OCI-LY7 (cell line): Measurements from ENCODE around the gene MDC1. TPM values are rescaled to one million over a fixed set of nuclear protein-coding genes. Genes with fewer than 3 reads are reported as not detected.
A peak's percentile ranks its signal among the peaks of the same experiment; 100 is the strongest.

Experiments
- BruUV-seq: library from RNA; stranded (reverse); fragments of 400-500 nt; replicated peaks from 2 replicates; lab custom pipeline; 2021; lab: Mats Ljungman, UMichigan
- CTCF ChIA-PET: fragments of 300-600 bp; sonication (Branson Sonifier 250); formaldehyde crosslinking; loops from one replicate; lab custom pipeline; 2022; ENCODE audit warnings: antibody characterized with exemption; ENCODE audit not compliant: unreplicated experiment; lab: Charles Lee
- POLR2A ChIA-PET: fragments of 300-600 bp; sonication (Branson Sonifier 250); formaldehyde crosslinking; loops from one replicate; lab custom pipeline; 2022; ENCODE audit warnings: antibody characterized with exemption; lab: Charles Lee
- DNase-seq: peaks from one replicate; pipeline ENCODE4 v3.0.0-alpha.2; 2015; ENCODE audit warnings: low spot score
- H2AFZ ChIP-seq: fragments of 200-600 bp; sonication (generic), shearing (Covaris generic); 2 replicates; pipeline ENCODE4 v1.6.1; 2014; ENCODE audit warnings: mild to moderate bottlenecking, antibody characterized with exemption, low read length, moderate library complexity
- H3K27ac ChIP-seq: fragments of 200-600 bp; sonication (generic); 2 replicates; pipeline ENCODE4 v1.5.1; 2014; ENCODE audit warnings: mixed run types, low read depth, mild to moderate bottlenecking, moderate library complexity, low read length, inconsistent platforms; ENCODE audit not compliant: poor library complexity, severe bottlenecking
- H3K36me3 ChIP-seq: fragments of 200-600 bp; sonication (generic); 2 replicates; pipeline ENCODE4 v1.6.1; 2014; ENCODE audit warnings: mild to moderate bottlenecking, antibody characterized with exemption, low read length, moderate library complexity, mixed read lengths; ENCODE audit not compliant: insufficient read depth
- H3K4me1 ChIP-seq: fragments of 200-600 bp; sonication (generic); 2 replicates; pipeline ENCODE4 v1.5.1; 2014; ENCODE audit warnings: mild to moderate bottlenecking, low read length; ENCODE audit not compliant: insufficient read depth, poor library complexity, severe bottlenecking
- H3K4me2 ChIP-seq: fragments of 200-600 bp; sonication (generic); 2 replicates; pipeline ENCODE4 v1.6.1; 2014; ENCODE audit warnings: mild to moderate bottlenecking, low read length
- H3K4me3 ChIP-seq: fragments of 200-600 bp; sonication (generic); 2 replicates; pipeline ENCODE4 v1.5.1; 2014; ENCODE audit warnings: mild to moderate bottlenecking, low read depth, low read length; ENCODE audit not compliant: poor library complexity, severe bottlenecking
- H3K79me2 ChIP-seq: fragments of 200-600 bp; sonication (generic); 2 replicates; pipeline ENCODE4 v1.6.1; 2016; ENCODE audit warnings: low read depth, mild to moderate bottlenecking, low read length, moderate library complexity, mixed read lengths; ENCODE audit not compliant: insufficient read depth
- H3K9me2 ChIP-seq: fragments of 200-600 bp; sonication (generic); 2 replicates; pipeline ENCODE4 v1.6.1; 2016; ENCODE audit warnings: mild to moderate bottlenecking, low read length, mixed read lengths; ENCODE audit not compliant: insufficient read depth
- H3K9me3 ChIP-seq: fragments of 200-600 bp; sonication (generic); 2 replicates; pipeline ENCODE4 v1.6.1; 2014; ENCODE audit warnings: mild to moderate bottlenecking, mixed run types, low read length, mixed read lengths
- H4K20me1 ChIP-seq: fragments of 200-600 bp; sonication (generic); 2 replicates; pipeline ENCODE4 v1.6.1; 2014; ENCODE audit warnings: mild to moderate bottlenecking, antibody characterized with exemption, low read length, moderate library complexity, mixed read lengths; ENCODE audit not compliant: insufficient read depth
- EZH2phosphoT487 ChIP-seq: fragments of 200-600 bp; sonication (generic); IDR thresholded peaks from 2 replicates; pipeline ENCODE4 v1.6.1; 2018; ENCODE audit warnings: low read depth, borderline replicate concordance, mild to moderate bottlenecking, mixed run types, antibody characterized with exemption, low read length, moderate library complexity, mixed read lengths
- intact Hi-C: fragments of 100-400 bp; cut with micrococcal nuclease; formaldehyde crosslinking; loops from one replicate; pipeline ENCODE4 v1.10.0; 2022; ENCODE audit not compliant: unreplicated experiment
- total RNA-seq, 2 experiments: library from RNA; depleted of rRNA in 1 of 2; stranded (reverse); fragments of >200 nt in 1 of 2; shearing (Covaris generic) in 1 of 2; gene quantifications; 2 replicates each; pipeline ENCODE4 v1.2.3, GENCODE V29; 2014 to 2022
- TF ChIP-seq, protein P1 (sequence below): fragments of 200-600 bp; sonication (generic); conservative IDR thresholded peaks from 2 replicates; pipeline ENCODE4 v1.5.1; 2014; ENCODE audit warnings: mild to moderate bottlenecking, antibody characterized with exemption, low read length, moderate library complexity, mixed read lengths

The MDC1 gene
- total RNA-seq, 2 experiments from 2014 or later: 41.6 to 107 TPM

DNA sequence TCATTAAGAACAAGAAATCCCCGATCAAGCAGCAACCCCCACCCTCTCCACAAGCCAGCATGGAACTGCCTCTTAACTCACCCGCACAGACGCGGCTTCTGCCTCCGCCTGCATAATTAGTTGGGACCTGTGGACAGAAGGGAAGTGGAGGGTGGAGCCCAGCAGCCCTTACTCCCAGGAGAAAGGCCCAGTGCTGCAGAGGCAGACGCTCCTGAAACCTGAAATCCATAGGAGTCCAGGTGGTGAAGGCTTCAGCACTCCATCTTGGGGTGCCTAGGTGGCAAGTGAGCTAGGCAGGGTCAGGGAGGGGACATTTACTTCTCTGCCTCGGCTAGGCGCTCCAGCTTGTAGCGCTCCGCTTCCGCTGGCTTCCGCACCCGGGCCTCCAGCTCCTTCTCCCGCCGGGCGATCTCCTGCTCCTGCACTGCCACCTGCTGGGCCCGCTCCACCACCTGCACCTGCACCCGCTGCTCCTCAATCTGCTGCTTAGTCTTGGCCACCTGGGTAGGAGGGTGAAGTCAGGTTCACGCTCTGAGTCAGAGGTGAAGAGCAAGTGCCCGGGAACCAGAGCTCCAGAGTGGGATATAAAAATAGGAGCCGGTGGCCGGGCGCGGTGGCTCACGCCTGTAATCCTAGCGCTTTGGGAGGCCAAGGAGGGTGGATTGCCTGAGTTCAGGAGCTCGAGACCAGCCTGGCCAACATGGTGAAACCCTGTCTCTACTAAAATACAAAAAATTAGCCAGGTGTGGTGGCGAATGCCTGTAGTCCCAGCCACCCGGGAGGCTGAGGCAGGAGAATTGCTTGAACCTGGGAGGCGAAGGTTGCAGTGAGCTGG lies 13.7 kb upstream of the MDC1 start:
- H3K27ac ChIP-seq: no peak overlapping the region
- CTCF ChIA-PET: interaction anchor here (0.5 to 1.9 kb wide), 11 partner anchors 9 to 356 kb away, joined by 3 to 10 read pairs (median 5); partner anchors contain the start of genes DHX16 and MDC1
- POLR2A ChIA-PET: interaction anchor here (0.6 to 1.9 kb wide), 4 partner anchors 10 to 58 kb away, joined by 3 to 9 read pairs (median 4); partner anchors contain the start of gene DHX16
- H3K4me3 ChIP-seq: peak overlapping the region; percentile 18
- intact Hi-C loops: loop anchor here (1.0 to 5.0 kb wide), 3 partner anchors 52 to 249 kb away; no protein-coding TSS in a partner anchor
- BruUV-seq: no TSS peak
- H3K36me3 ChIP-seq: peaks cover 56% of the 10 kb centered on the region
- TF ChIP-seq, protein P1, sequence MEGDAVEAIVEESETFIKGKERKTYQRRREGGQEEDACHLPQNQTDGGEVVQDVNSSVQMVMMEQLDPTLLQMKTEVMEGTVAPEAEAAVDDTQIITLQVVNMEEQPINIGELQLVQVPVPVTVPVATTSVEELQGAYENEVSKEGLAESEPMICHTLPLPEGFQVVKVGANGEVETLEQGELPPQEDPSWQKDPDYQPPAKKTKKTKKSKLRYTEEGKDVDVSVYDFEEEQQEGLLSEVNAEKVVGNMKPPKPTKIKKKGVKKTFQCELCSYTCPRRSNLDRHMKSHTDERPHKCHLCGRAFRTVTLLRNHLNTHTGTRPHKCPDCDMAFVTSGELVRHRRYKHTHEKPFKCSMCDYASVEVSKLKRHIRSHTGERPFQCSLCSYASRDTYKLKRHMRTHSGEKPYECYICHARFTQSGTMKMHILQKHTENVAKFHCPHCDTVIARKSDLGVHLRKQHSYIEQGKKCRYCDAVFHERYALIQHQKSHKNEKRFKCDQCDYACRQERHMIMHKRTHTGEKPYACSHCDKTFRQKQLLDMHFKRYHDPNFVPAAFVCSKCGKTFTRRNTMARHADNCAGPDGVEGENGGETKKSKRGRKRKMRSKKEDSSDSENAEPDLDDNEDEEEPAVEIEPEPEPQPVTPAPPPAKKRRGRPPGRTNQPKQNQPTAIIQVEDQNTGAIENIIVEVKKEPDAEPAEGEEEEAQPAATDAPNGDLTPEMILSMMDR: peak; percentile 86
- no peak for TF ChIP-seq EZH2phosphoT487
- peak; percentile 89 for DNase-seq
- 0 out of 2 replicates have a peak, but pooled peaks cover 1% of the 10 kb centered on the region for H4K20me1 ChIP-seq
- no peak overlapping the region for H2AFZ ChIP-seq
- H3K9me3 ChIP-seq: no peaks in the 10 kb centered on the region
- peaks cover 2% of the 10 kb centered on the region; the same call in 1 of the 2 replicates for H3K79me2 ChIP-seq
- H3K9me2 ChIP-seq: no peaks in the 10 kb centered on the region
- peaks cover 33% of the 10 kb centered on the region for H3K4me1 ChIP-seq
- peak overlapping the region; percentile 58 for H3K4me2 ChIP-seq

DNA sequence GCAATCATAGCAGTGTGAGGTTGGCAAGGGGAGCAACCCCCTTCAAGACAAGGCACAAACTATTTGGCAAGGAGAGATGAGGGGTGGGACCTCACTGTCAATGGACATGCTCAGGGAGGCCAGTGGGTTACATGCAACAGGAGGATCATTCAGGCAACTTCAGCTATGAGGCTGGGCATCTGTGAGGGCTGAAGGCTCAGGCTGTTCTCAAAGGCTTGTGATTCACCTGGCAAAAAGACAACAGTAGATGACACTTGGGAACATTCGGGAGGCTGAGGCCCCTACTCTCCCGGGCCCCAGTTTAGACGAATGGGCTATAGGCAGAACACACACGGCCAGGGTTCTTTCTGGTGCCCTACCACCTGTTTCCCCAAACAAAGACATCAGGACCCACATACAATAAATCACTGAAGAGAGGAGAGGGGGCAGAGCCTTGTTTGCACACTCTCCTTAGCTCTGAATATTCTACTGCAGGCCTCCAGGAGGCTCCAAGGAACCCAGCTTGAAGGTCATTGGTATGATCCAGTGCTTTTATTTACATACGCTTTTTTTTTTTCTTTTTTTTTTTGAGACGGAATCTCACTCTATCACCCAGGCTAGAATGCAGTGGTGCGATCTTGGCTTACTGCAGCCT lies 11.0 kb upstream of the MDC1 start:
- ChIA-PET POLR2A (interaction anchor here (0.5 to 1.2 kb wide), 4 partner anchors 47 to 193 kb away, joined by 3 to 7 read pairs (median 3); partner anchors contain the start of gene MRPS18B), CTCF (interaction anchor here (0.6 kb wide), 1 partner anchor 102 kb away, joined by 3 read pairs; no protein-coding TSS in a partner anchor)
- intact Hi-C loops: no loop called here
- no TSS peak for BruUV-seq
- no peak overlapping the region for H2AFZ ChIP-seq
- no peak for TF ChIP-seq EZH2phosphoT487
- TF ChIP-seq, protein P1: 0 out of 2 replicates have a peak, but pooled peaks have one; percentile 9
- H3K36me3 ChIP-seq: peaks cover 72% of the 10 kb centered on the region
- H3K9me3 ChIP-seq: no peaks in the 10 kb centered on the region
- no peaks in the 10 kb centered on the region for H3K9me2 ChIP-seq
- peak overlapping the region; percentile 24 for H3K27ac ChIP-seq
- no peak overlapping the region for H3K4me2 ChIP-seq
- no peak overlapping the region for H3K4me3 ChIP-seq
- peaks cover 30% of the 10 kb centered on the region for H3K79me2 ChIP-seq
- DNase-seq: peak; percentile 31
- H4K20me1 ChIP-seq: peaks cover 28% of the 10 kb centered on the region
- peaks cover 57% of the 10 kb centered on the region for H3K4me1 ChIP-seq
